Panc1 (cell line): ENCODE results near the gene UQCRH.

Experiments
- TF ChIP-seq, protein P1 (sequence below): fragments of 450-650 bp; IDR thresholded peaks from 2 replicates; pipeline ENCODE4 v1.5.1; 2017; ENCODE audit warnings: mild to moderate bottlenecking
- TF ChIP-seq, protein P2 (sequence below), 2 experiments: IDR thresholded peaks; 2 replicates each; pipeline ENCODE4 v1.6.1; 2011 to 2012; ENCODE audit warnings: low read depth in 2 of 2, control low read depth in 1 of 2, low read length in 1 of 2, mild to moderate bottlenecking in 1 of 2, moderate library complexity in 1 of 2; ENCODE audit not compliant: insufficient read depth in 1 of 2

DNA sequence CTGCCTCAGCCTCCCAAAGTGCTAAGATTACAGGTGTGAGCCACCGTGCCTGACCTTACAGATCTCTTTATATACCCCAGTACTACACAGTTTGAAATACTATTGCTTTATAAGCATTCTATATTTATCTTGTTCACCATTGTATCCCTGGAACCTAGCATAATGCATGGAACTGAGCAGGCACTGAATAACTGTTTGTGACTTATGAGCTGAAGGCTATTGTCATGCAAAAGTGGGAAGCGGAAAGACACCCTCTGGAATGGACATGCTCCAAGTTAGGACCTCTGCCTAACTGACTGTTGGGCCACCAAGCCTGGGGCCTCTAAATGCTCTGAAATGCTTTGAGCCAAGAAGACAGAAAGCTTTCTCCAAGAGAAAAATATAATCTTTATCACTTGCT, 8.2 kb upstream of the UQCRH start:
- TF ChIP-seq, protein P1, sequence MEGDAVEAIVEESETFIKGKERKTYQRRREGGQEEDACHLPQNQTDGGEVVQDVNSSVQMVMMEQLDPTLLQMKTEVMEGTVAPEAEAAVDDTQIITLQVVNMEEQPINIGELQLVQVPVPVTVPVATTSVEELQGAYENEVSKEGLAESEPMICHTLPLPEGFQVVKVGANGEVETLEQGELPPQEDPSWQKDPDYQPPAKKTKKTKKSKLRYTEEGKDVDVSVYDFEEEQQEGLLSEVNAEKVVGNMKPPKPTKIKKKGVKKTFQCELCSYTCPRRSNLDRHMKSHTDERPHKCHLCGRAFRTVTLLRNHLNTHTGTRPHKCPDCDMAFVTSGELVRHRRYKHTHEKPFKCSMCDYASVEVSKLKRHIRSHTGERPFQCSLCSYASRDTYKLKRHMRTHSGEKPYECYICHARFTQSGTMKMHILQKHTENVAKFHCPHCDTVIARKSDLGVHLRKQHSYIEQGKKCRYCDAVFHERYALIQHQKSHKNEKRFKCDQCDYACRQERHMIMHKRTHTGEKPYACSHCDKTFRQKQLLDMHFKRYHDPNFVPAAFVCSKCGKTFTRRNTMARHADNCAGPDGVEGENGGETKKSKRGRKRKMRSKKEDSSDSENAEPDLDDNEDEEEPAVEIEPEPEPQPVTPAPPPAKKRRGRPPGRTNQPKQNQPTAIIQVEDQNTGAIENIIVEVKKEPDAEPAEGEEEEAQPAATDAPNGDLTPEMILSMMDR, result no peak
- TF ChIP-seq, protein P2, sequence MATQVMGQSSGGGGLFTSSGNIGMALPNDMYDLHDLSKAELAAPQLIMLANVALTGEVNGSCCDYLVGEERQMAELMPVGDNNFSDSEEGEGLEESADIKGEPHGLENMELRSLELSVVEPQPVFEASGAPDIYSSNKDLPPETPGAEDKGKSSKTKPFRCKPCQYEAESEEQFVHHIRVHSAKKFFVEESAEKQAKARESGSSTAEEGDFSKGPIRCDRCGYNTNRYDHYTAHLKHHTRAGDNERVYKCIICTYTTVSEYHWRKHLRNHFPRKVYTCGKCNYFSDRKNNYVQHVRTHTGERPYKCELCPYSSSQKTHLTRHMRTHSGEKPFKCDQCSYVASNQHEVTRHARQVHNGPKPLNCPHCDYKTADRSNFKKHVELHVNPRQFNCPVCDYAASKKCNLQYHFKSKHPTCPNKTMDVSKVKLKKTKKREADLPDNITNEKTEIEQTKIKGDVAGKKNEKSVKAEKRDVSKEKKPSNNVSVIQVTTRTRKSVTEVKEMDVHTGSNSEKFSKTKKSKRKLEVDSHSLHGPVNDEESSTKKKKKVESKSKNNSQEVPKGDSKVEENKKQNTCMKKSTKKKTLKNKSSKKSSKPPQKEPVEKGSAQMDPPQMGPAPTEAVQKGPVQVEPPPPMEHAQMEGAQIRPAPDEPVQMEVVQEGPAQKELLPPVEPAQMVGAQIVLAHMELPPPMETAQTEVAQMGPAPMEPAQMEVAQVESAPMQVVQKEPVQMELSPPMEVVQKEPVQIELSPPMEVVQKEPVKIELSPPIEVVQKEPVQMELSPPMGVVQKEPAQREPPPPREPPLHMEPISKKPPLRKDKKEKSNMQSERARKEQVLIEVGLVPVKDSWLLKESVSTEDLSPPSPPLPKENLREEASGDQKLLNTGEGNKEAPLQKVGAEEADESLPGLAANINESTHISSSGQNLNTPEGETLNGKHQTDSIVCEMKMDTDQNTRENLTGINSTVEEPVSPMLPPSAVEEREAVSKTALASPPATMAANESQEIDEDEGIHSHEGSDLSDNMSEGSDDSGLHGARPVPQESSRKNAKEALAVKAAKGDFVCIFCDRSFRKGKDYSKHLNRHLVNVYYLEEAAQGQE (IDR thresholded peaks at IDR 0.05; ENCODE audit: insufficient read depth in 1 of 2, low read depth in 2 of 2, low read length in 1 of 2), result no peak
